ENCODE results near the gene FBXO33.

The FBXO33 gene

GRCh38 chr14:39431416-39432178 is 636 bp downstream of the FBXO33 start:
- in situ Hi-C loops (cut with HindIII; ENCODE audit: low sequenced_read_pairs) = no loop called here

DNA sequence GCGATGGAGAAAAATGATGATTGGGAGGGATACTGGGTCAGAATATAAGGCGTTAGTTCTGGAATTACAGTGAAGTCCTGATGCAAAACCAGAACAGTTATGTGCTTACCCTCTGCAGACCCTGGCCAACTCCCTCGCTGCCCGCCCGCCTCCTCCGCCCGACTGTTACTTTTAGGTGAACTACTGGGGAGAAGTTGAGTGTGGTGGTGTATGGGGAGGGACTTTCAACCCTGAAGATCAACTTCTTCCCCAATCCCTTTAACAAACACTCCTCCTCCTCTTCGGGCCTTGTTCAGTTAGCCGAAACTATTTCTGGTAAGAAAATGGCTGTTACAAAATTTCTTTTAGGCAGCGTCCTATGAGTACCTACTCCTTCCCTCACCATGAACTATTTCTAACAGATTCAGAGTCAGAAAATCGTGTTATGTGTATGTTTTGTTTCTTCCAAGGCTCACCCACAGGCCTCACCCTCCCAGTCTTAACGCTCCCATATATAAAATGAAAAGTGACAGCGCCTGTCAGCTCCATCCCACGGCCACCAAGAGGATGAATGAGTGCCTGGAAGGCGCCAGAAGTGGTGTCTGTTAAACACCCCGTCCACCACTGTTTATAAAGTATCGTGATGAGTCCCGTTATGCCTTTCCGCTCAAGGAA is 1.3 kb downstream of the FBXO33 start:
- in situ Hi-C loops (cut with HindIII; ENCODE audit: low sequenced_read_pairs) = no loop called here

DNA sequence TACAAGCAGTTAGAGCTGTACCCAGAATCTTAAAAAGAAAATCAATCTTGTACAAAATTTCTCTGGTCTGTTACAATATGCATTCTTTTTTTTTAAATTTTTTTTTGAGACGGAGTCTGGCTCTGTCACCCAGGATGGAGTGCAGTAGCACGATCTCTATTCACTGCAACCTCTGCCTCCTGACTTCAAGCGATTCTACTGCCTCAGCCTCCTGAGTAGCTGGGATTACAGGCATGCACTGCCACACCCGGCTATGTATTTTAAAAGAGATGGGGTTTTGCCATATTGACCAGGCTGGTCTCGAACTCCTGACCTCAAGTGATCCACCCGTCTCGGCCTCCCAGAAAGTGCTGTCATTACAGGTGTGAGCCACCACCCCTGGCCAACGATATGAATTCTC is 4.1 kb downstream of the FBXO33 start:
- in situ Hi-C loops (cut with HindIII; ENCODE audit: low sequenced_read_pairs) = no loop called here

DNA sequence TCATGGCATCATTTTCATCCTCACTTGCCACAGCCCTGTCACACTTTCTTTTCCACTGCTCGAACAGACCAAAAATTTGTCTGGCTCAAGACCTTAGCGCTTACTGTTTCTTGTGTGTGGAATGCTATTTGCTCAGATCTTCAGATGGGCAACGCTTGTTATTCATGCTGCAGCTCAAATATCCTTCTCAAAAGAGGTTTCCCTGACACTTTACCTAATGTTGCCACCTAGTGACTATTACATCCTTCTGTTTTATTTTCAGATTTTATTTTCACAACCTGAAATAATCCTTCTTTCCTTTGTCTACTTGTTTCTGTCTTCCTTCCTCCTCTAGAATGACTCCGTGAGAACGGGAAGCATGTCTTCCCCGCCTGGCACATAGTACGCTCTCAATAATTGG is 5.6 kb downstream of the FBXO33 start:
- in situ Hi-C loops (cut with HindIII; ENCODE audit: low sequenced_read_pairs) = no loop called here

DNA sequence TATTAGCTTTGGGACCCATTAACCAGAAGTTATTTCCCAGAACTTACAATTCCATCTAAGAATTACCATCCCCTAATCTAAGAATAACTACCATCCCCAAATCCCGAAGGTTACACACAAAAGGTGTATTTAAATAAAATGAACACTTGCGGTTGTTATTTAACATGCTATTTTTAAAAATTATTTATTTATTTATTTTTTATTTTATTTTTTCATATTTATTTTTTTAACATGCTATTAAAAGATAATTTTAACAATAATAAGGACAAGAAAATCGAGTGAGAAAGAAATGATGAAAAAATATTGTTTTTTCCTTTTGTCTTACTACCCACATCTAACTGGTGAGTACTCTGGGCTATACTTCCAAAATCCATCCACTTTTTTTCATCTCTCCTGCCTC is 6.3 kb downstream of the FBXO33 start:
- in situ Hi-C loops (cut with HindIII; ENCODE audit: low sequenced_read_pairs) = no loop called here

- in situ Hi-C loops (cut with HindIII; ENCODE audit: low sequenced_read_pairs) = no loop called here
Observed at GRCh38 chr14:39423793-39424192, 8.4 kb downstream of the FBXO33 start.

- in situ Hi-C loops (cut with HindIII; ENCODE audit: low sequenced_read_pairs) = no loop called here
Observed at GRCh38 chr14:39422243-39422642, 10.0 kb downstream of the FBXO33 start.

DNA sequence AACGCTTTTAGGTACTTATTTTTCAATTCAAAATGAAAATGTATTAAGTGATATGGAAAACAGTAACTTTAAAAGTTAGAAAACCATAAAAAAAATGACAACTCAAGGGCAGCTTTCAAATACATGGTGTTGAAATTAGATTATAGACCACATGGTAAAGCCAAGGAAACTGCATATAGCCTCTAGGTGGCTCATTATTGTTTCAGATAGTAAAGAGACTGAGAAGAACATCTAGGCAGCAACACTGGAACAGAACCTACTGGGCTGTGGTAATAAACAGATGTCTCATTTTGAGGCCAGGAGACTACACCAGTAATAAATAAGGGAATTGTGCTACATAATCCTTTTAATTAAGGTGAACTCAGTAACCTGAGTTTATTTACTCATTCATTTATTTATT is 13.0 kb downstream of the FBXO33 start:
- in situ Hi-C loops (cut with HindIII; ENCODE audit: low sequenced_read_pairs) = no loop called here

GRCh38 chr14:39417014-39417413 is 15.2 kb downstream of the FBXO33 start:
- in situ Hi-C loops (cut with HindIII; ENCODE audit: low sequenced_read_pairs) = no loop called here

GRCh38 chr14:39416072-39416471 is 16.2 kb downstream of the FBXO33 start:
- in situ Hi-C loops (cut with HindIII; ENCODE audit: low sequenced_read_pairs) = no loop called here

DNA sequence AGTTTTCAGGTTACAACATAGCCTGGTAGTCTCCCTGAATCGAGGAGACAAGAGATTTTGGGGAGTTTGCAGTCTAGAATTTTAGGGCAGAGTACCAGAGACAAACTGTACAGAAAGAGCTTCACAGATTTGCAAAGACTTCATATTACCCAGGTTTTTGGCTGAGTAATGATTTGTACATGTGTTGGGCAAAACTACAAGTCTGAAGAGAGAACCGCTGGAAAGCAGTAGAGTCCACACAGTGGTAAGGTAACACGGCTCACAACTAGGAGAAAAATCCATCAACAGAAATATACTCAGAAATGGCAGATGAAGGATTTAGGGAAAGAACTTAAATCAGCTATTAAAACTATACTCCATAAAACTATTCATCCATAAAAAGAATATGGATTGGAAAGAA is 25.7 kb downstream of the FBXO33 start:
- in situ Hi-C loops (cut with HindIII; ENCODE audit: low sequenced_read_pairs) = no loop called here

GRCh38 chr14:39398382-39398781 is 33.9 kb downstream of the FBXO33 start:
- in situ Hi-C loops (cut with HindIII; ENCODE audit: low sequenced_read_pairs) = no loop called here

GRCh38 chr14:39396448-39396847 is 35.8 kb downstream of the FBXO33 start:
- in situ Hi-C loops (cut with HindIII; ENCODE audit: low sequenced_read_pairs) = no loop called here

- in situ Hi-C loops (cut with HindIII; ENCODE audit: low sequenced_read_pairs) = no loop called here
Observed at GRCh38 chr14:39395555-39396254, 36.5 kb downstream of the FBXO33 start.

DNA sequence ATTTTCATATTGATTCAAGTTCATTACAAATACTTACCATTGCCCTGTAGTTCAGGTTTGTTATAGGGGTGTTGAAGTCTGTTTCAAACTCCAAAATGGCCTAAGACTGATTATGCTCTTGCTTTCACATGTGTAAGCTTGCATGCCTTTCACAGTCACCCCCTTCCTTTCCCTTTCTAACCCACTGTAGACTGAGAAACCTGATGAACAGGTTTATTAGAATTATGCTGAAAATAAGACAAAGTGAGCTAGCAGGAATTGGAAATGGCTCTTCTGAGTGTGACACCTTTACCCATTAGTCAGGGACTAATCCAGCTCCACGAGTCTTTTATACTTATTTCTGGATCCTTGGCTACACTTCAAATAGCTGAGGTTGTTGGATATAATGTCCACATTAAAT is 38.9 kb downstream of the FBXO33 start:
- in situ Hi-C loops (cut with HindIII; ENCODE audit: low sequenced_read_pairs) = no loop called here

GRCh38 chr14:39384177-39384576 is 48.1 kb downstream of the FBXO33 start:
- in situ Hi-C loops (cut with HindIII; ENCODE audit: low sequenced_read_pairs) = no loop called here

DNA sequence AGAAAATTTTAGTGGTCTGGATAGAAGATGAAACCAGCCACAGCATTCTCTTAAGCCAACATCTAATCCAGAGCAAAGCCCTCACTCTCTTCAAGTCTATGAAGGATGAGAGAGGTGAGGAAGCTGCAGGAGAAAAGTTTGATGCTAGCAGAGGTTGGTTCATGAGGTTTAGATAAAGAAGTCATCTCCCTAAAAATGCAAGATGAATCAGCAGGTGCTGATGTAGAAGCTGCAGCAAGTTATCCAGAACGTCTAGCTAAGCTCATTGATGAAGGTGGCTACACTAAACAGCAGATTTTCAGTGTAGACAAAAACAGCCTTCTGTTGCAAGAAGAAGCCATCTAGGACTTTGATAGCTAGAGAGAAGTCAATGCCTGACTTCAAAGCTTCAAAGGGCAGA is 48.5 kb downstream of the FBXO33 start:
- in situ Hi-C loops (cut with HindIII; ENCODE audit: low sequenced_read_pairs) = no loop called here

DNA sequence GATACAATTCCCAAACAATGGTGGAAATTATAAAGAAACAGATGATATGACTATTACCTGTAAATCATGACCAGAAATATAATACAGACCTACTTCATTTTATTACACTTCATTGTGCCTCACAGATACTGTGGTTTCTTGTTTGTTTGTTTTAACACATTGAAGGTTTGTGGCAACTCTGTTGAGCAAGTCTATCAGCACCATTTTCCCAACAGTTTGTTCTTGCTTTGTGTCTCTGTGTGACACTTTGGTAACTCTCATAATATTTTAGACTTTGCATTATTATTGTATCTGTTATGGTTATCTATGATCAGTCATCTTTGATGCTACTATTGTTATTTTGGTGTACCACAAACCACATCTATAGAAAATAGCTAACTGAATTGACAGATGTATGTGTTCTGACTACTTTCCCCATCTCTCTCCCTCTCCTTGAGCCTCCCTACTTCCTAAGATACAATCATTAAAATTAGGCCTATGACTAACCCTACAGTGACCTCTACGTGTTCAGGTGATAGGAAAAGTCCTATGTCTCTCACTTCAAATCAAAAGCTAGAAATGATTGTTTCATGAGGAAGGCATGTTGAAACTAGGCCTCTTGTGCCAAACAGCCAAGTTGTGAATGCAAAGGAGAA is 49.1 kb downstream of the FBXO33 start:
- in situ Hi-C loops (cut with HindIII; ENCODE audit: low sequenced_read_pairs) = no loop called here

DNA sequence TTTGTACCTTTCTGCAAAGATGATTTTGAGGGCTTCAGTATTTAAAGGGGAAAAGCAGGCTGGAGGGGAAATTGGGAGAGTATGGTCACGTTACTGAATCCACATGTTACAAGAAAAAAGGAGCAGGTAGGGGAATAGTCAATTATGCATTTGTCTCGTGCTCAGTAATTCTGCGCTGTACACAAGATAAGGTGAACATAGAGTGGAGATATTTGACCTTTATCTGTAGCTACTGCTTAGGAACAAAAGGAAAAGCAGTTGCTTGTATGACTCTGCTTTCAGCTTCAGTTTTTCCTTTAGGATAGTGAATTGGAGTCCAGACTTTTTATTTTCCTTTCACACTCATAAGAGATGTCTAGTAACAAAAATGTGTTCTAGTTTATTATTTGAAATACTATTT is 49.8 kb downstream of the FBXO33 start:
- in situ Hi-C loops (cut with HindIII; ENCODE audit: low sequenced_read_pairs) = no loop called here

DNA sequence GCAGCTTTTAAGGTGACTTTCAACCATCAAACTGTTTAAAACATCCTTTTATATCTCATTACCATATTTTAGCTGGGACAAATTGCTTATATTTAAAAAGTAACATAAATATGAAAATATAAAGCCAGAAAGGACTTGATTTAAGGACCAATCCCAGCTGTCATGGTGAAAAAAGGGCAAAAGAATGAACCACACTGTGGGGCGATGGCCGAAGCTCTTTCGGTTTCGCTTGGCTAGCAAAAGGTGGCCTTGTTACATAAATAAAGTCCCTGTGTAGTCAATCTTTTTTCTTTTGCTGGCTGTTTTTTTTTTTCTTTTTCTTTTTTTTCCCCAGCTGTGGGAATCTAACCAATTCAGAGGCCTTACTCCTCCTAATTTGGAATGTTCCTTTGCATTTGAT is 50.9 kb downstream of the FBXO33 start:
- in situ Hi-C loops (cut with HindIII; ENCODE audit: low sequenced_read_pairs) = no loop called here

DNA sequence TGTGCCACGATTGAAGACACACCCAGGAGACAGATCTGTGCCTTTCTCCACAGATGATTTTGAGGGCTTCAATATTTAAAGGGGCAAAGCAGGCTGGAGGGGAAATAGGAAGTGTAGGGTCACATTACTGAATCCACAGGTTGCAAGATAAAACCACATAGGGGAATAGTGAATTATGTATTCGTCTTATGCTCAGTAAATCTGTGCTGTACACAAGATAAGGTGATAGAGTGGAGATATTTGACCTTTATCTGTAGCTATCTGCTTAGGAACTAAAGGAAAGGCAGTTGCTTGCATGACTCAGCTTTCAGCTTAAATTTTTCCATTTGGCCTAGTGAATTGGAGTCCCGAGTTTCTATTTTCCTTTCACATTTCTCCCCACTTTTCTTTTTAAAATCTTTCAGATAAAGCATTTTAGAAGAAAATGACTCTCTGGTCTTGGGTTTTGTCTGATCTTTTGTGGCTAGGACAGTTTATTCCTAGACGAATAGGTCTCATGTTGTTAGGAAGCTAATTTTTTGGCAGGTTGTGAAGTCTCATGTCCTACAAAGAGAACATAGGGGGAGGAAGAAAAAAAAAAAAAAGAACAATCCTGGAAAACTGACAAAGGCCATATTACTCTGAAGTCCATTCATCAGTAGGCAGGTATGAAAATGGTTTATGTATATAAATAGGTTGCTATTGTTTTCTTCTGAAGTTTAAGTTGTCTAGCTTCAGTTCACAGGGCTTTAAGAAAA is 55.4 kb downstream of the FBXO33 start:
- in situ Hi-C loops (cut with HindIII; ENCODE audit: low sequenced_read_pairs) = no loop called here

Measured in endothelial cell of hepatic sinusoid (primary cell).